GM18498 (cell line): ENCODE results near the gene NPLOC4.

Experiments used
- ATAC-seq: cut with Tn5 transposase; IDR thresholded peaks from one replicate; pipeline ENCODE4 v1.9.1; 2021; ENCODE audit warnings: mild to moderate bottlenecking, moderate library complexity; ENCODE audit not compliant: unreplicated experiment

NPLOC4 gene

DNA sequence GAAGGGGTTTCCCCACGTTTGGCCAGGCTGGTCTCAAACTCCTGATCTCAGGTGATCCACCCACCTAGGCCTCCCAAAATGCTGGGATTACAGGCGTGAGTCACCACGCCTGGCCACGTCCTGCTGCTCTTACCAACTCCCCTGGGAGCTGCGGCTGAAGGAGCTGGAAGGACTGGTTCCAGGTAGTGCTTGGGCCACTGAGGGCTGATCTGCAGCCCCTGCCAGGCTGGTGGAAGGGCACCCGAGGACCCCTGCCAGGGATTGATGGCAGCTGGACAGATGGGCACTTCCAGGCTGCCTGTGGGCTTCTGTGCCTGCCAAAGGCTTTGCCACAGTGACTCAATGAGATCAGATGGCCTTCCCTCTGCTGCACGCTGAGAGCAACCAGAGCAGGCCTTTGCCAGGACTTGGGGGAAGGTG lies 27.1 kb upstream of the NPLOC4 start:
- no peak for ATAC-seq

DNA sequence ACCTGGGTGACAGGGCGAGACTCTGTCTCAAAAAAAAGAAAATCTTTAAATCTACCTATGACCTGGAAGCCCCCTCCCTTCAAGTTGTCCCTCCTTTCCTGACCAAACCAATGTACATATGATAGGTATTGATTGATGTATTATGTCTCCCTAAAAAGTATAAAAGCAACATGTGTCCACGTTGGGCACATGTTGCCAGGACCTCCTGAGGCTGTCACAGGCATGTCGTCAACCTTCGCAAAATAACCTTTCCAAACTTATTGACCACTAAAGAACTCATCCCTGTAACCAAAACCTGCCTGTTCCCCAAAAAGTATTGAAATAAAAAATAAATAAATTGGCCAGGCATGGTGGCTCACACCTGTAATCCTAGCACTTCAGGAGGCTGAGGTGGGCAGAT lies 25.1 kb upstream of the NPLOC4 start:
- ATAC-seq: no peak

DNA sequence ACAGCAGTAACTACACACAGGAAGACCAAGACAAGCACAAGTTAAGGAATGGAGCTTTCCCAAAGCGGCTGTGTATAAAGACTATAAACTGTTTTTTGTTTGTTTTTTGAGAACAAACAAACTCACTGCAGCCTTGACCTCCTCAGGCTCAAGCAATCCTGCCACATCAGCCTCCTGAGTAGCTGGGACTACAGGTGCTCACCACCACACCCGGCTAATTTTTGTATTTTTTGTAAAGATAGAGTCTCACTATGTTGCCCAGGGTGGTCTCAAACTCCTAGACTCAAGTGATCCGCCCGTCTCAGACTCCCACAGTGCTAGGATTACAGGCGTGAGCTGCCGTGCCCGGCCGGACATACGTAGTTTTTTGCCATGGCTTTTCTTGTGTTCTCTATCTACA lies 23.5 kb upstream of the NPLOC4 start:
- no peak for ATAC-seq

DNA sequence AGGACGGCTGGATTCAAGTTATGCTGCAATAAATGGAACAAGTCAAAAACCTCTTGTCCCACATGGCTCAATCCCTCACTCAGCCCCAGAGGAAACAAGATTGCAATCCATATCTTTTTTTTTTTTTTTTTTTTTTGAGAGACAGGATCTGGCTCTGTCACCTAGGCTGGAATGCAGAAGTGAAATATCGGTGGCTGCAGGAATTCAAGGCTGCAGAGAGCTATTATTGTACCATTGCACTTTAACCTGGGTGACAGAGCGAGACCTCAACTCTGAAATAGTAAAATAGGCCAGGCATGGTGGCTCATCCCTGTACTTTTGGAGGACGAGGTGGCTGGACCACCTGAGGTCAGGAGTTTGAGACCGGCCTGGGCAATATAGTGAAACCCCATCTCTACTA lies 22.1 kb upstream of the NPLOC4 start:
- ATAC-seq: no peak

DNA sequence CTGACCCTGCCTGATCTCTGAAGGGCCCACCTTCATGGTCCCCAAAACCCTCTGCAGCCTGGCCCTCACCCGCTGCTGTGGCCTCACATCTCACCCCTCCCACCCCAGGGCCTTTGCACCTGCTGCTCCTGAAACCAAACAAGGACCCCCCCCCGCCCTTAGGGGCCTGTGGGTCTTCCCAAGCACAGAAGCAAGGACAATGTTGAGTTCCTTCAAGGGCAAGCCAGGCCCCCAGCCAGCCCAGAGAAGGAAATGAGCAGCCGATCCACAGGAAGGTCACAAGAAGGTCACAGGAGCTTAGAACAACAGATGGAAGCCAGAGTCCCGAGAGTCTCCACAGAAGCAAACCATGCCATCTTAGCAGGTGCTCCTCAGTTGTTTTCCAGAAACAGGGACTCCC lies 19.9 kb upstream of the NPLOC4 start:
- ATAC-seq: no peak

GRCh38 chr17:81656118-81656743 lies 19.3 kb upstream of the NPLOC4 start, which contains the start of gene PDE6G:
TSS of gene PDE6G (minus strand) at chr17:81656542. CDS start at chr17:81653305, 3,237 bp downstream.
- ATAC-seq: no peak

DNA sequence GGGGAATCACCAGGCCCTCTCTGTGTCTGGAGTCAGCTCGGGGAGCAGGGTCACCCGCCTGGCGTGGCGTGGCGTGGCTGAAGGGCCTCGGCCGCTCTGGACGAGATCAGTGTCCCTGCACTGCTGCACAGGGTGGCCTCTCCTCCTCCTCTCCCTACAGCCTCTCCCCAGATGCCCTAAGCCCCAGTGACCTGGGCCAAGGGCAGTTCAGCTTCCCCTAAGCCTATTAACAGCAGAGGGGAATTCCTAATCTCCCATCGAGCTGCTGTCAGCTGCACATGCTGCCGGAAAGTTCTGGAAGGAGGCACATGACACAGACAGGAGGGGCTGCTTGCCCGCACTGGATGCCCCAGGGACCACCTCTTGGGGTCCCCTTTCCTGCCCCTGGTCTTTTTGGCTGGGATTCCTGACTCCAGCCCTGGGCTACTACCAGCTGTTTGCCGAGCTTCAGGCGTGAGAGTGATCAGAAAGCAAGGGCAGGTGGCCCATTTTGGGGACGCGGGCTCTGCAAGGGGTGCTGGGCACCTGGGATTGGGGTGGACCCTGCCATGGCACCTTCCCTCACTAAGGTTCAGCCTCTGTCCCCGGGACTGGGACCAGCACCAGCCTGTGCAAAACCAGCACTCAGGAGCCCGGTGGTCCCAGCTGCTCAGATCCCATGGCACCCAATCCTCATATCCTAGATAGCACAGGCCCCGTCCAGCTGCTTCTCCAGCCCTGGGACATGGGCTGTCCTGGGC lies 18.6 kb upstream of the NPLOC4 start:
- ATAC-seq: no peak

GRCh38 chr17:81652906-81653771 lies 16.2 kb upstream of the NPLOC4 start:
- ATAC-seq: no peak

- ATAC-seq: no peak
These were observed 14.8 kb upstream of the NPLOC4 start for GRCh38 chr17:81651692-81652091.

DNA sequence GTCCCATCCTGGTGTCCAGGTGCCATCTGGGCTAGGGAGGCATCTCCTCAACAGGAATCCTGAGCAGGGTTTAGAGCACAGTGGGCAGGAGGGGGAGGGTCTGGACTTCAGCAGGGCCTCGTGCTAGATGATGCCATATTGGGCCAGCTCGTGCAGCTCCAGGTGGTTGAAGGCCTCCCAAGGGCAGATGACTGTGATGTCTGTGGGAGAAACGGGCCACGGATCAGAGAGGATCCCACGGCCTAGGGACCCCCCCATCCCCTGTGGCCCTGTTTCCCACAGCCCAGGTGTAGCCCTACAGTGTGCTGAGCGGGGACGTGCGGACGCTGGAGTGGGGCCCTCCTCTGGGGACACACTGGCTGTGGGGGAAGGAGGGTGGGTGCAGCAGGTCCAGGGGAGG lies 14.0 kb upstream of the NPLOC4 start:
- ATAC-seq: no peak

DNA sequence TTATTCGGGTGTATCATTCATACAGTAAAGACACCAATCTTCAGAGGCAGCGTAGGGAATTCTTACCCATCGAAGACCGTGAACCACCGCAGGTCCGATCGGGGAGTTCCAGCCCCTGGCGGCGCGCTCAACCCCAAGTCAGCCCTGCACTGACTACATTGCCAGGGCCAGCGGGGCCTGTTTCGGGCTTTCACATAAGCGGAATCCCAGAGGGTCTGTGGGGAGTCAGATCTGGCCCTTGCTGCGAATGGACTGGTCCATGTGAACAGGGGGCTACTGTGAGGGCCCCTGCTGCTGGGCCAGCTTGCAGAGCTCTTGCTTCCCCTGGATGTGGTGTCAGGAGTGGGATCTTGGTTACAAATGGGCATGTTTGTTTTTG lies 11.8 kb upstream of the NPLOC4 start:
- no peak for ATAC-seq

DNA sequence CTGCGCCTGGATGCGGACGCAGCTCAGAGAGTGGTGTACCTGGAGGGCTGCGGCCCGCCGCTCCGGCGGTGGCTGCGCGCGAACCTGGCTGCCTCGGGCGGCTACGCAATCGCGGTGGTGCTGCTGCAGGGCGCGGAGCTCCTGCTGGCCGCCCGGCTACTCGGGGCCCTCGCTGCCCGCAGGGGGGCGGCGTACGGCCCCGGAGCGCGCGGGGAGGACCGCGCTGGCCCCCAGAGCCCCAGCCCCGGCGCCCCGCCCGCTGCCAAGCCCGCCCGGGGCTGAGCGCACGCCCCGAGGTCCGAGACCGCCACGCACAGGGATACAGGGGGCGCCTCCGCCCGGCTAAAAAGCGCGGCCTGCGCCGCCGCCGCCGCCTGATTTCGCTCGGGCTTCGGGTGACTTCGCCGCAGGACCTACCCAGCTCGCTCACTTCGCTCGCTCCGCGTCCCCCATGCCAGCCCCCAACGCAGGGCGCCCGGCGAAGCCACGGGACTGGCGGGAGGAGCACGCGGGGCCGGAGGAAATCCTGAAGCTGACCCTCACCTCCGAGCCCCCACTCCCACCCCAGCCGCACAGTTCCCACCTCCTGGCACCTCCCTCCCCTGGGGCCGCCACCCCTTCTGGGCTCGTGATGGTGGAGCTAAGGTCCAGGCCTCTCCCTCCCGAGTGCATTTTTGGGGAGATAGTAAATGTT lies 11.2 kb upstream of the NPLOC4 start:
- no peak for ATAC-seq

DNA sequence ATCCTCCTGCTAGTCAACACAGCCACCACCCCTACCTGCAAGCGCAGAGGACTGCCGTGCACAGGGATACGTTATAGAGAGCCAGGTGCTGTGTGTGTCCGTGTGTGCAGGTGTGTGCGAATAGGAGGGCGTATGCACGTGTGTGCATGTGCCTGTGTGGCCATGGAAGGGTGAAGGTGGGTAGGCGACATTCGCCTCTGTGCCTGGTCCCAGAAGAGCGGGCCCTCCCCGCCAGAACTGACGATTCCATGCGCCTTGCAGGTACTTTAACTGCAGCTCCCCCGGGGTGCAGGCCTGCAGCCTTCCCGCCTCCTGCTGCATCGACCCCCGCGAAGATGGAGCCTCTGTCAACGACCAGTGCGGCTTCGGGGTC lies 10.7 kb upstream of the NPLOC4 start:
- no peak for ATAC-seq

- ATAC-seq: no peak
These were observed 10.1 kb upstream of the NPLOC4 start for GRCh38 chr17:81646869-81647600.

GRCh38 chr17:81644976-81645952 lies 8.4 kb upstream of the NPLOC4 start:
- ATAC-seq: no peak

GRCh38 chr17:81644496-81644895 lies 7.6 kb upstream of the NPLOC4 start:
- ATAC-seq: no peak

- ATAC-seq: no peak
These were observed 5.0 kb upstream of the NPLOC4 start for GRCh38 chr17:81641825-81642489.

DNA sequence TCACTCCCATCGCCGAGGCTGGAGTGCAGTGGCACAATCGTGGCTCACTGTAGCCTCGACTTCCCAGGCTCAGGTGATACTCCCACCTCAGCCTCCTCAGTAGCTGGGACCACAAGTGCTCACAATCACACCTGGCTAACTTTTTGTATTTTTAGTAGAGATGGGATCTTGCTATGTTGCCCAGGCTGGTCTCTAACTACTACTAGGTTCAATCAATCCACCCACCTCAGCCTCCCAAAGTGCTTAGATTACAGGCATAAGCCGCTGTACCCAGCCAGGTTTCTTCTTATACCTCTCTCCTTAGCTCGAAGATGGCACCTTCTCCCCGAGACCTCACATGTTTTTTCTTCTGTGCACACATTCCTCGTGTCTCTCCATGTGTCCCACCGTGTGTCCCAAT lies 3.1 kb upstream of the NPLOC4 start:
- no peak for ATAC-seq

DNA sequence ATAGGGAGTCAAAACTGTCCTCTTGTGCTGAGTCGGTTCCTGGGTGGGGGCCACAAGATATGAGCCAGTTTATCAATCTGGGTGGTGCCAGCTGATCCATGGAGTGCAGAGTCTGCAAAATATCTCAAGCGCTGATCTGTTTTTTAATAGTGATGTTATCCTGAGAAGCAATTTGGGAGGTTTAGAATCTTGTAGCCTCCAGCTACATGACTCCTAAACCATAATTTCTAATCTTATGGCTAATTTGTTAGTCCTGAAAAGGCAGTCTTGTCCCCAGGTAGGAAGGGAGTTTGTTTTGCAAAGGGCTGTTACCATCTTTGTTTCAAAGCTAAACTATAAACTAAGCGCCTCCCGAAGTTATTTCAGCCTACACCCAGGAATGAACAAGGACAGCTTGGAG lies 1.8 kb upstream of the NPLOC4 start:
- no peak for ATAC-seq
